ENCODE measurements around the gene TRIM66. TPM values are rescaled to one million over a fixed set of nuclear protein-coding genes. Genes with fewer than 3 reads are reported as not detected.

Gene TRIM66
- polyA plus RNA-seq, 4 donors, result 1.4 to 6.0 (median 4.0) TPM

DNA sequence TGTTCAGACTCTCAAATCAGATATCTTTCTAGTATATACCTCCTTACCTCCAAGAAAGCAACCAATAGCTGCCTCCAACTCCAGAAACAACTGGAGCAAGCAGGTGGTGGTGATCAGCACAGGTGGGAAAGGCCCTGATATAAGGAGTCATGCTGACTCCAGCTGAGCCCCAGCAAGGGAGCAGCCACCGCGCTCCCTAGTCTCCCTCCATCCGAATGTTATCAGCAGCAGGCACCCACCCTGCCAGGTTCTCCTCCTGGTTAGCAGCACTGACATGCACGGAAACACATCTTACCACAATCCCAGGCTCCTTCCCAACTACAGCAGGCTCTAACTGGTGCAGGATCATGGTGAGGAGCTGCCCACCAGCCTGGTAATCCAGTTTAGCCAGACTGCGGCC, 69.9 kb downstream of the TRIM66 start:
- H3K4me3 ChIP-seq (ENCODE audit: low read depth in 1 of 3, low read length in 3 of 3), result no peak overlapping the region
- WGBS, 3 donors, result 88 to 92% (median 91%) methylated on average over 5 of the region's 5 CpGs
- no peaks in the 10 kb centered on the region for H3K4me1 ChIP-seq (ENCODE audit: control insufficient read depth in 3 of 3, insufficient read depth in 2 of 3, low read depth in 1 of 3, low read length in 2 of 3)
- H3K27me3 ChIP-seq (ENCODE audit: control insufficient read depth in 3 of 3, insufficient read depth in 3 of 3, low read length in 3 of 3), result no peaks in the 10 kb centered on the region
- peaks cover 2 to 16% (median 6%) of the 10 kb centered on the region in 3 donors for H3K36me3 ChIP-seq (ENCODE audit: control insufficient read depth in 3 of 3, insufficient read depth in 2 of 3, low read depth in 1 of 3, low read length in 3 of 3)
- DNase-seq (no peak), FAIRE-seq (no peak)
- no peaks in the 10 kb centered on the region for H3K9me3 ChIP-seq (ENCODE audit: control insufficient read depth in 2 of 2, insufficient read depth in 1 of 2, low read depth in 1 of 2, low read length in 1 of 2)
- H3K27ac ChIP-seq (ENCODE audit: low read depth in 1 of 3, low read length in 2 of 3), result no peak overlapping the region

DNA sequence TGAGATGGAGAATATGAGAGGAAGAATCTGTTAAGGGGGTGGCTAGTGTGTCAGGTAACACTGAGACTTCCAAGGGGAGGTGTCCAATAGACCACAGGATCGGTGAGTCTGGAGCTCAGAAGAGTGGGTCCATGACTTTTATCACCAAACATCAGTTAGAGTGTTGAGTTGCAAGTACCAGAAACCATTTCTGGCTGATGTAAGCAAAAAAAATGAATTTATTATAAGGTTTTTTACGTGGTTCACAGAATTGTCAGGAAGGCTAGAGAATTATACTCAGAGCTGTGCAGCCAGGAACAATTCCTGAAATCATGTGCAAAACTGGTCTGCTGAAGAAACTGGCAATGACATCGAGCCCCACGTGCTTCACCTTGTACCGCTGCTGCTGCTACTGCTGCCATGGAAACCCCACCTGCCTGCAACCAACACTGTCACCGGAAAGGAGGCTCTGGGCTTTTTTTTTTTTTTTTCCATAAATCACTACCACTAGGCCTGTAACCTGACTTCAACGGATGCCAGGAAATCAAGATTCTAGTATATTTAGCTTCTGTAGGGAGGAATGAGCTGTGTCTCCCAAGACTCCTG, 71.8 kb downstream of the TRIM66 start:
- Histone ChIP-seq H3K4me1 (ENCODE audit: control insufficient read depth in 3 of 3, insufficient read depth in 2 of 3, low read depth in 1 of 3, low read length in 2 of 3) (no peaks in the 10 kb centered on the region), H3K27me3 (ENCODE audit: control insufficient read depth in 3 of 3, insufficient read depth in 3 of 3, low read length in 3 of 3) (no peaks in the 10 kb centered on the region), H3K36me3 (ENCODE audit: control insufficient read depth in 3 of 3, insufficient read depth in 2 of 3, low read depth in 1 of 3, low read length in 3 of 3) (peaks cover 0 to 3% (median 0%) of the 10 kb centered on the region in 3 donors), H3K9me3 (ENCODE audit: control insufficient read depth in 2 of 2, insufficient read depth in 1 of 2, low read depth in 1 of 2, low read length in 1 of 2) (no peaks in the 10 kb centered on the region), H3K4me3 (ENCODE audit: low read depth in 1 of 3, low read length in 3 of 3) (no peak overlapping the region), H3K27ac (ENCODE audit: low read depth in 1 of 3, low read length in 2 of 3) (no peak overlapping the region)
- DNase-seq, result peak in 1 of 2 donors; percentile 24
- FAIRE-seq, result no peak
- WGBS, 3 donors, result 56 to 80% (median 72%) methylated on average over 7 of the region's 7 CpGs

DNA sequence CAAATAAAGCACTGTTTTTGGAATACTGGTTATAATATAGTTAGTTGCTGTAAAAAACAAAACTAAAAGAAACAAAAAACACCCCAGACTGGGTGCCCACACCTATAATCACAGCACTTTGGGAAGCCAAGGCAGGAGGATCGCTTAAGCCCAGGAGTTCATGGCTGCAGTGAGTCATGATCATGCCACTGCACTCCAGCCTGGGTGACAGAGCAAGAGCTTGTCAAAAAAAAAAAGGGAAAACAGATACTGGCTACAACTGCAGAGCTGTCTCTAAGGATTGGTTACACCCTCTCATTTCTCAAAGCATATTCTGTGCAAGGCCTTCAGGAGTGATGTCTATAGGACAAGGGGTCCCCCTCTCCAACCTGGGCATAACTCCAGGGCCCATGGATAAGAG, 73.8 kb downstream of the TRIM66 start:
- H3K4me3 ChIP-seq (ENCODE audit: low read depth in 1 of 3, low read length in 3 of 3), result no peak overlapping the region
- H3K4me1 ChIP-seq (ENCODE audit: control insufficient read depth in 3 of 3, insufficient read depth in 2 of 3, low read depth in 1 of 3, low read length in 2 of 3), result peaks cover 0 to 3% (median 0%) of the 10 kb centered on the region in 3 donors
- DNase-seq, result no peak
- no peaks in the 10 kb centered on the region for H3K9me3 ChIP-seq (ENCODE audit: control insufficient read depth in 2 of 2, insufficient read depth in 1 of 2, low read depth in 1 of 2, low read length in 1 of 2)
- WGBS, 3 donors, result 73 to 88% (median 81%) methylated on average over 1 of the region's 1 CpG
- H3K36me3 ChIP-seq (ENCODE audit: control insufficient read depth in 3 of 3, insufficient read depth in 2 of 3, low read depth in 1 of 3, low read length in 3 of 3), result peaks cover 0 to 3% (median 0%) of the 10 kb centered on the region in 3 donors
- no peak for FAIRE-seq
- no peaks in the 10 kb centered on the region for H3K27me3 ChIP-seq (ENCODE audit: control insufficient read depth in 3 of 3, insufficient read depth in 3 of 3, low read length in 3 of 3)
- H3K27ac ChIP-seq (ENCODE audit: low read depth in 1 of 3, low read length in 2 of 3), result no peak overlapping the region

DNA sequence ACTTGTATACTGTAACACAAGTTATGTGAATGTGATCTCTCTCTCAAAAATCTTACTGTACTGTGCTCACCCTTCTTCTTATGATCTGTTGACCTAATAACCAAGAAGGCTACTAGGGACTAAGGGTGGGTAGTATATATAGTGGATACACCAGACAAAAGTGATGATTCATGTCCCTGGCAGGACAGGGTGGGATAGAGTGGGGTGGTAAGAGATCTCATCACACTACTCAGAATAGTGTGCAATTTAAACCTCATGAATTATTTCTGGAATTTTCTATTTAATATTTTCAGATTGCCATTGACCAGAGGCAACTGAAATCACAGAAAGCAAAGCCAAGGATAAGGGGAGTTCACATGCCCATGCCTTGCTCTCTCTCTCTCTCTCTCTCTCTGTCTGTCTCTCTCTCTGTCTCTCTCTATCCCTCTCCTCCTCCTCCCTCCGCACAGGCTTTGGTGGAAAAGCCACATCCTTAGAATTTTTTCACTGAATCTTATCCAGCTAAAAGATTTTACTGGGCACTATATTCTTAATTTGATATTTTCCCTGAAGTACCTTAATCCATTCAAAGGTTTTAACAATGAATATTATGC, 76.4 kb downstream of the TRIM66 start:
- DNase-seq, result no peak
- Histone ChIP-seq H3K4me3 (ENCODE audit: low read depth in 1 of 3, low read length in 3 of 3) (no peak overlapping the region), H3K36me3 (ENCODE audit: control insufficient read depth in 3 of 3, insufficient read depth in 2 of 3, low read depth in 1 of 3, low read length in 3 of 3) (no peaks in the 10 kb centered on the region), H3K4me1 (ENCODE audit: control insufficient read depth in 3 of 3, insufficient read depth in 2 of 3, low read depth in 1 of 3, low read length in 2 of 3) (peaks cover 0 to 3% (median 0%) of the 10 kb centered on the region in 3 donors), H3K27me3 (ENCODE audit: control insufficient read depth in 3 of 3, insufficient read depth in 3 of 3, low read length in 3 of 3) (no peaks in the 10 kb centered on the region), H3K9me3 (ENCODE audit: control insufficient read depth in 2 of 2, insufficient read depth in 1 of 2, low read depth in 1 of 2, low read length in 1 of 2) (no peaks in the 10 kb centered on the region), H3K27ac (ENCODE audit: low read depth in 1 of 3, low read length in 2 of 3) (no peak overlapping the region)
- FAIRE-seq, result no peak
- WGBS, 3 donors, result 91 to 94% (median 93%) methylated on average over 1 of the region's 1 CpG

DNA sequence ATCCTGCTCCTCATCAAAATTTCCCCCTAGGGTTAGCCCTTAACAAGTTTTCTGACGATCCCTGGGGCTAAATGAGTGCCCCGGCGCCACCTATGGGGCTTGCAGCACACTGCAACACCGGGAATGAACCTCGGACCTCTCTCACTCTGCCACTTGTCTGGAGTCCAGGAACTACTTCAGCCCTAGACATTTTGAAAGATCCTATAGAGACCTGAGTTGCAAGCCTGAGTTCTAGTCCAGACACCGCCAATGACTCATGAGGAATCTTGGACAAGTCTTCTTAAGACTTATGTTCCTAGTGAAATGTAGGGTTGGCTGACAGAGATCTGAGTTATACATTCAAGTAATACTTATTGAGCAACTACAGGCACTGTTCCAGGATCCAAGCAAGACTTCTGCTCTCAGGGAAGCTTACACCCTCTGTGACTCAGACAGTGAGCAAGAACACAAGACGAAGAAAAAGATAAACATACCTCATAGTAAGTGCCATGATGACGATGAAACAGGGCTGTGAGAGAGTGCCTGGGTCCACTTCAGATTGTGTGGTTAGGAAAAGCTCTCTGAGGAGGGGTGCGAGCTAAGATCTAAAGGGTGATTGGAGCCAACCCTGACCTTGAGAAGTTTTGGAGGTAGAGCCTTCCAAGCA, 78.3 kb downstream of the TRIM66 start:
- H3K27me3 ChIP-seq (ENCODE audit: control insufficient read depth in 3 of 3, insufficient read depth in 3 of 3, low read length in 3 of 3), result no peaks in the 10 kb centered on the region
- H3K27ac ChIP-seq (ENCODE audit: low read depth in 1 of 3, low read length in 2 of 3), result peak overlapping the region in 2 of 3 donors; percentile 59 to 76
- no peak overlapping the region for H3K4me3 ChIP-seq (ENCODE audit: low read depth in 1 of 3, low read length in 3 of 3)
- DNase-seq (peak; percentile 71 to 79), FAIRE-seq (no peak)
- no peaks in the 10 kb centered on the region for H3K36me3 ChIP-seq (ENCODE audit: control insufficient read depth in 3 of 3, insufficient read depth in 2 of 3, low read depth in 1 of 3, low read length in 3 of 3)
- H3K9me3 ChIP-seq (ENCODE audit: control insufficient read depth in 2 of 2, insufficient read depth in 1 of 2, low read depth in 1 of 2, low read length in 1 of 2), result no peaks in the 10 kb centered on the region
- 21 to 24% (median 23%) methylated on average over 9 of the region's 9 CpGs for WGBS, 3 donors
- H3K4me1 ChIP-seq (ENCODE audit: control insufficient read depth in 3 of 3, insufficient read depth in 2 of 3, low read depth in 1 of 3, low read length in 2 of 3), result peaks cover 0 to 3% (median 0%) of the 10 kb centered on the region in 3 donors

DNA sequence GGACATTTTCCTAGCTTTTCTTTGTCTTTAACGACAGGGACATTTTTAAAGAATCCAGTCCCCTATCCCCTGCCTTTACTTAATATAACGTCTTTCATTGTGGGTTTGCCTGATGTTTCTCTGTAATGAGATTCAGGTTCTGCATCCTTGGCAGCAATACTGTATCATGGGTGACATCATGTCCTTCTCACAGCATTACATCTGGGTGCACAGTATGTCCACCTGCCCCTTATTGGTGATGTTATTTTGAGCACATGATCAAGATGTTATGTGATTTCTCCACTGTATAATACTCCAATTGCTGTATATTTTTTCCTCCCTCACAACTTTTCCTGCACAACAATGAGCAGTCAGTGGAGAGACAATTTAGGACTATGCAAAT, 78.8 kb downstream of the TRIM66 start:
- Histone ChIP-seq H3K4me1 (ENCODE audit: control insufficient read depth in 3 of 3, insufficient read depth in 2 of 3, low read depth in 1 of 3, low read length in 2 of 3) (peaks cover 0 to 3% (median 0%) of the 10 kb centered on the region in 3 donors), H3K36me3 (ENCODE audit: control insufficient read depth in 3 of 3, insufficient read depth in 2 of 3, low read depth in 1 of 3, low read length in 3 of 3) (no peaks in the 10 kb centered on the region), H3K4me3 (ENCODE audit: low read depth in 1 of 3, low read length in 3 of 3) (no peak overlapping the region), H3K9me3 (ENCODE audit: control insufficient read depth in 2 of 2, insufficient read depth in 1 of 2, low read depth in 1 of 2, low read length in 1 of 2) (no peaks in the 10 kb centered on the region), H3K27ac (ENCODE audit: low read depth in 1 of 3, low read length in 2 of 3) (peak overlapping the region in 2 of 3 donors; percentile 5 to 59), H3K27me3 (ENCODE audit: control insufficient read depth in 3 of 3, insufficient read depth in 3 of 3, low read length in 3 of 3) (no peaks in the 10 kb centered on the region)
- WGBS, 3 donors, result 80 to 86% (median 81%) methylated on average over 2 of the region's 2 CpGs
- FAIRE-seq, result no peak
- no peak for DNase-seq

DNA sequence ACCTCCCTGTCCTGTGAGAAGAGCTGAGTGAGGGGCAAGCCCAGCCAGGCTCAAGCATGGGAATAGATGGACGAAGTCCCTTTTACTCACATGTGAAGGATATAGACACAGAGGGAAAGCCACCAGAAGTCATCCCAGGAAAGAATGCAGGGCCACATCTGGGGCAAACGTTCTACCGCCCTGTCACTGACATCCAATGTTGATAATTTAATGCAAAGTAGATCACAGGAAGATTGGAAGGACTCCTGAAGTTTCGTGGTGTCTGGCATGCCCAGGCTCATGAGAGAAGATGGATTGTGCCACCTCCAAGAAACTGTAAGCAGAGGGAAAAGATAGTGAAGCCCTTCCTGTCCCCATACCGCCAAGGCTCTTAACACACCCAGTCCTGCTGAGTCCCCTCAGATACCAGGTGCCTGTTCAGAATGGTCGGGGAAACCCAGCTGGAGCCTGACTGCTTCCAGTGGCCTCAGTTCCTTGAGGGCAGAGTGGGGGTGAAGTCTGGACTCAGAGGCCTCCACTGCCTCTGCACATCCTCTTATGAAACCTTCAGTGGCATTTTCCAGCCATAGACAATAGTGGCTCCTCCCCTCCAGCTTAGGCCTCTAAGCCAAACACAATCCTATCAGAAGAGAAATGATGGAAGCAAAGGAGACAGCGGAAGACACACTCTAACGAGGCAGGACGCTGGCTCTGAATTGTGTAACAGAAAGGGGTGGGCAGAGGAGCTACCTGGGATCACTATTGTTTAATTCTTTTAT, 80.9 kb downstream of the TRIM66 start:
- no peaks in the 10 kb centered on the region for H3K9me3 ChIP-seq (ENCODE audit: control insufficient read depth in 2 of 2, insufficient read depth in 1 of 2, low read depth in 1 of 2, low read length in 1 of 2)
- H3K36me3 ChIP-seq (ENCODE audit: control insufficient read depth in 3 of 3, insufficient read depth in 2 of 3, low read depth in 1 of 3, low read length in 3 of 3), result no peaks in the 10 kb centered on the region
- peaks cover 0 to 3% (median 0%) of the 10 kb centered on the region in 3 donors for H3K4me1 ChIP-seq (ENCODE audit: control insufficient read depth in 3 of 3, insufficient read depth in 2 of 3, low read depth in 1 of 3, low read length in 2 of 3)
- H3K27me3 ChIP-seq (ENCODE audit: control insufficient read depth in 3 of 3, insufficient read depth in 3 of 3, low read length in 3 of 3), result no peaks in the 10 kb centered on the region
- WGBS, 3 donors, result 78 to 82% (median 80%) methylated on average over 9 of the region's 9 CpGs
- no peak overlapping the region for H3K4me3 ChIP-seq (ENCODE audit: low read depth in 1 of 3, low read length in 3 of 3)
- no peak overlapping the region for H3K27ac ChIP-seq (ENCODE audit: low read depth in 1 of 3, low read length in 2 of 3)
- no peak for FAIRE-seq
- no peak for DNase-seq

DNA sequence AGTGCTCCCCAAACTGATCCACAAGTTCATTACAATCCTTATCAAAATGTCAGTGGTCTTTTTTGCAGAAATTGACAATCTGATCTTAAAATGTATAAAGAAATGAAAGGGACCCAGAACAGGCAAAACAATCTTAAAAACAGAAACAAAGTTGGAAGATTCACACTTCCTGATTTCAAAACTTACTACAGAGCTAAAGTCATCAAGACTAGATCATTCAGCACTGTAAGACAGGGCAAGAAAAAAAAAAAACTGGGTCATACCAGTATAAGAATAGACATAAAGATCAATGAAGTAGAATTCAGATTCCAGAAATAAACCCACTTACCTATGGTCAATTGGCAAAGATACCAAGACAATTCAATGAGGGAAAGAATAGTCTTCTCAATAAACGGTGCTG, 84.0 kb downstream of the TRIM66 start:
- Histone ChIP-seq H3K27ac (ENCODE audit: low read depth in 1 of 3, low read length in 2 of 3) (no peak overlapping the region), H3K4me1 (ENCODE audit: control insufficient read depth in 3 of 3, insufficient read depth in 2 of 3, low read depth in 1 of 3, low read length in 2 of 3) (peaks cover 0 to 5% (median 1%) of the 10 kb centered on the region in 3 donors), H3K9me3 (ENCODE audit: control insufficient read depth in 2 of 2, insufficient read depth in 1 of 2, low read depth in 1 of 2, low read length in 1 of 2) (no peaks in the 10 kb centered on the region), H3K27me3 (ENCODE audit: control insufficient read depth in 3 of 3, insufficient read depth in 3 of 3, low read length in 3 of 3) (no peaks in the 10 kb centered on the region), H3K36me3 (ENCODE audit: control insufficient read depth in 3 of 3, insufficient read depth in 2 of 3, low read depth in 1 of 3, low read length in 3 of 3) (no peaks in the 10 kb centered on the region), H3K4me3 (ENCODE audit: low read depth in 1 of 3, low read length in 3 of 3) (no peak overlapping the region)
- 86 to 92% (median 90%) methylated on average over 1 of the region's 1 CpG for WGBS, 3 donors
- no peak for DNase-seq
- no peak for FAIRE-seq
